MM.1S (cell line): ENCODE data around the gene NQO2.

Source experiments
- EZH2 ChIP-seq: fragments of 300-600 bp; sonication (generic); optimal IDR thresholded peaks from 2 replicates; pipeline ENCODE3; 2017; ENCODE audit warnings: low read depth, mild to moderate bottlenecking, antibody characterized with exemption, low read length, mixed read lengths
- EZH2phosphoT487 ChIP-seq: fragments of 300-600 bp; sonication (generic); IDR thresholded peaks from 2 replicates; pipeline ENCODE4 v1.6.1; 2018; ENCODE audit warnings: antibody characterized with exemption, low read length
- TF ChIP-seq, protein P1 (sequence below): fragments of 300-600 bp; sonication (generic); IDR thresholded peaks from 2 replicates; pipeline ENCODE4 v1.5.1; 2016; ENCODE audit warnings: antibody characterized with exemption, low read length, mixed read lengths

DNA sequence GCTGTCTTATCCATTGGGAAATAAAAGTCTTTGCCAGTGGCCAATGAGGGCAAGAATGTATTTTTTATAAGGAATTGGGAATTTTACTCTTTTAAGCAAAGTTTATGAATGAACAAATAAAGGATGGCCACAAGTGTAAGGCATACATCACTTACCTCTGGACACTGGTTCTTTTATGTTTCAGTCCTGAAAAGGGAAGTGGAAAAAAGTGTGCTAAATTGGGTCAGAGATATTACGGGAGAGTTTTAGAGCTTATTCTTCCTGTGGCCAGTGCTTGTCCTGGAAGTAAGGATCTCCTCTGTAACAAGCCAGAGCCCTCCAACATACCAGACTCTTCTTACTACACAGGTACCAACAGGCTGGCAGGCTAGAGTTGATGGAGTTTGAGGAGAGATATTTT is 46.1 kb downstream of the NQO2 start:
- TF ChIP-seq, protein P1, sequence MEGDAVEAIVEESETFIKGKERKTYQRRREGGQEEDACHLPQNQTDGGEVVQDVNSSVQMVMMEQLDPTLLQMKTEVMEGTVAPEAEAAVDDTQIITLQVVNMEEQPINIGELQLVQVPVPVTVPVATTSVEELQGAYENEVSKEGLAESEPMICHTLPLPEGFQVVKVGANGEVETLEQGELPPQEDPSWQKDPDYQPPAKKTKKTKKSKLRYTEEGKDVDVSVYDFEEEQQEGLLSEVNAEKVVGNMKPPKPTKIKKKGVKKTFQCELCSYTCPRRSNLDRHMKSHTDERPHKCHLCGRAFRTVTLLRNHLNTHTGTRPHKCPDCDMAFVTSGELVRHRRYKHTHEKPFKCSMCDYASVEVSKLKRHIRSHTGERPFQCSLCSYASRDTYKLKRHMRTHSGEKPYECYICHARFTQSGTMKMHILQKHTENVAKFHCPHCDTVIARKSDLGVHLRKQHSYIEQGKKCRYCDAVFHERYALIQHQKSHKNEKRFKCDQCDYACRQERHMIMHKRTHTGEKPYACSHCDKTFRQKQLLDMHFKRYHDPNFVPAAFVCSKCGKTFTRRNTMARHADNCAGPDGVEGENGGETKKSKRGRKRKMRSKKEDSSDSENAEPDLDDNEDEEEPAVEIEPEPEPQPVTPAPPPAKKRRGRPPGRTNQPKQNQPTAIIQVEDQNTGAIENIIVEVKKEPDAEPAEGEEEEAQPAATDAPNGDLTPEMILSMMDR: no peak
- TF ChIP-seq EZH2 (no peak), EZH2phosphoT487 (no peak)
